Gastroesophageal sphincter (tissue), 4 donors: ENCODE results near the gene MCUB. TPM values are rescaled to one million over a fixed set of nuclear protein-coding genes. Genes with fewer than 3 reads are reported as not detected.

Experiments used
- ATAC-seq: fragments of 150-250 bp; one replicate; pipeline ENCODE4 v1.9.1; 2016; ENCODE audit warnings: mild to moderate bottlenecking, moderate library complexity
- H3K27ac ChIP-seq, 4 donors: fragments of 200-600 bp; sonication (generic) in 3 of 4; 1 replicate in 3 of 4; 2 replicates in 1 of 4; pipeline ENCODE4 v1.5.1; 2016 to 2019
- H3K27me3 ChIP-seq: fragments of 200-600 bp; sonication (generic); one replicate; pipeline ENCODE4 v1.5.1; 2019
- H3K36me3 ChIP-seq, 2 donors: fragments of 200-600 bp; sonication (generic); one replicate each; pipeline ENCODE4 v1.5.1; 2019; ENCODE audit warnings: control low read depth in 1 of 2
- H3K4me1 ChIP-seq, 3 donors: fragments of 200-600 bp; sonication (generic); 1 replicate in 2 of 3; 2 replicates in 1 of 3; pipeline ENCODE4 v1.5.1; 2016 to 2019; ENCODE audit warnings: control low read depth in 2 of 3
- H3K4me3 ChIP-seq, 2 donors: fragments of 200-600 bp; sonication (generic); one replicate each; pipeline ENCODE4 v1.5.1; 2019; ENCODE audit warnings: mild to moderate bottlenecking in 1 of 2, moderate library complexity in 1 of 2
- H3K9me3 ChIP-seq, 3 donors: fragments of 200-600 bp; sonication (generic); one replicate each; pipeline ENCODE4 v1.5.1; 2017 to 2019; ENCODE audit warnings: control low read depth in 2 of 3
- CTCF ChIP-seq, 4 experiments: fragments of 200-600 bp in 2 of 4; fragments of 450-650 bp in 2 of 4; sonication (generic) in 1 of 4; IDR thresholded peaks; one replicate each; pipeline ENCODE4 v1.5.1; 2017 to 2019; ENCODE audit warnings: antibody characterized with exemption in 4 of 4, mild to moderate bottlenecking in 2 of 4, moderate library complexity in 2 of 4
- EP300 ChIP-seq: sonication (generic); formaldehyde crosslinking; IDR thresholded peaks from one replicate; pipeline ENCODE4 v1.6.1; 2017; ENCODE audit warnings: antibody characterized with exemption, mild to moderate bottlenecking
- POLR2A ChIP-seq, 2 donors: fragments of 450-650 bp; IDR thresholded peaks; one replicate each; pipeline ENCODE4 v1.6.1; 2017; ENCODE audit warnings: antibody characterized with exemption in 2 of 2, mild to moderate bottlenecking in 2 of 2, moderate library complexity in 1 of 2
- POLR2AphosphoS5 ChIP-seq: sonication (generic); formaldehyde crosslinking; IDR thresholded peaks from one replicate; pipeline ENCODE4 v1.6.1; 2017; ENCODE audit warnings: antibody characterized with exemption
- WGBS, 2 donors: methylation state at CpG; one replicate each; pipeline ENCODE4 v1.1.5; 2018; ENCODE audit warnings: low coverage in 1 of 2; 5-methylcytosine and 5-hydroxymethylcytosine counted together
- total RNA-seq, 4 donors: library from RNA; depleted of rRNA; stranded (reverse); fragments of >200 nt; gene quantifications; one replicate each; pipeline ENCODE4 v1.1.0, GENCODE V29; 2016

Gene MCUB
- total RNA-seq, 4 donors from 2014 or later: 3.9 to 33.4 (median 13.3) TPM

DNA sequence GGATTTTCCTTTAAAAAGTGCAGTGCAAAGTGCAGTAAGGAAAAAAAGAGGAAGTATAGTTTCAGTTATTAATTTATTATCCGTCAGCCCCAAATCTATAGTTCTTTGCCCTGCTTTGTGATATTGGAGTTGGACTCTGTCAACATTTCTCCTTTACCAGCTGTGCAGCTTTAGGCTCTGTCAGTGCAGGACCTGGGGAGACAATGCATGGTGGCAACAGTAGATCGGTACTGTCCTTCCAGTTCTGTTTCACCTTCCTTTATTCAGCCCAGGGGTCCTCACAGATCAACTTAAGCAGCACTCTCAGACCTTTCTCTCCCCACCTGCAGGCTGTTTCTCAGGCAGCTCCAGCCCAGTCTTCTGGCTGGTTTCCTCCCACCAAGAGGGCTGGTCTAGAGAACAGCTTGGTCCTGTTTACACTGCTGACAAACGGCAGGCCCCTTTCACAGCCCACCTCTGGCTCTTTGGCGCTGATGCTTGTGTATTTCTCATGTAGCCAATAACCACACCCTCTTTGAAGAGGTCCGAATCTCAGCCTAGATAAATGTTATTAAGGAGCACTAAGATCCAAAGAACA is 71.6 kb downstream of the MCUB start:
- TF ChIP-seq POLR2A (IDR thresholded peaks at IDR 0.05): no peak
- TF ChIP-seq EP300: no peak
- no peak for TF ChIP-seq POLR2AphosphoS5
- no peak for TF ChIP-seq CTCF (IDR thresholded peaks at IDR 0.05)
- Histone ChIP-seq H3K27me3 (no peaks in the 10 kb centered on the region), H3K4me3 (no peak overlapping the region), H3K9me3 (no peaks in the 10 kb centered on the region), H3K36me3 (no peaks in the 10 kb centered on the region), H3K4me1 (peaks cover 0 to 7% (median 0%) of the 10 kb centered on the region in 3 donors), H3K27ac (no peak overlapping the region)
- 33 to 35% methylated on average over 3 of the region's 5 CpGs for WGBS, 2 donors
- ATAC-seq: peak; percentile 57

DNA sequence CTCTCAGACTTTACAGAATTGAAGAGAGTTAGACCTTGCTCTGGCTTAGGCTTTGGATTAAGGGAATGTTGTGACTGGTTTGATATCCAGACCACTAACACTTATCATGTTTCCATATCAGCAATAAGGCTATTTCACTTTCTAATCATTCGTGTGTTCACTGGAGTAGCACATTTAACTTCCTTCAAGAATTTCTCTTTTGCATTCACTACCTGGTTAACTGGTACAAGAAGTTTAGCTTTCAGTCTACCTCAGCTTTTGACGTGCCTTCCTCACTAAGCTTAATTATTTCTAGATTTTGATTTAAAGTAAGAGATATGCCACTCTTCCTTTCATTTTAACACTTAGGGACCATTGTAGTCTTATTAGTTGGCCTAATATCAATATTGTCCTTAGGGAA is 80.6 kb downstream of the MCUB start:
- Histone ChIP-seq H3K27me3 (no peaks in the 10 kb centered on the region), H3K27ac (no peak overlapping the region), H3K4me1 (no peaks in the 10 kb centered on the region), H3K9me3 (peaks cover 0 to 12% (median 0%) of the 10 kb centered on the region in 3 donors), H3K36me3 (no peaks in the 10 kb centered on the region), H3K4me3 (no peak overlapping the region)
- TF ChIP-seq CTCF (IDR thresholded peaks at IDR 0.05) (no peak), POLR2A (IDR thresholded peaks at IDR 0.05) (no peak), POLR2AphosphoS5 (no peak), EP300 (no peak)
- WGBS, 2 donors: 80 to 100% methylated on average over 2 of the region's 2 CpGs
- no peak for ATAC-seq

- no peak overlapping the region for H3K27ac ChIP-seq
- no peaks in the 10 kb centered on the region for H3K4me1 ChIP-seq
- H3K27me3 ChIP-seq: no peaks in the 10 kb centered on the region
- no peak for ATAC-seq
- no peak overlapping the region for H3K4me3 ChIP-seq
- no peak for TF ChIP-seq CTCF (IDR thresholded peaks at IDR 0.05)
- TF ChIP-seq POLR2AphosphoS5: no peak
- no peak for TF ChIP-seq POLR2A (IDR thresholded peaks at IDR 0.05)
- no peak for TF ChIP-seq EP300
- H3K9me3 ChIP-seq: no peaks in the 10 kb centered on the region
- H3K36me3 ChIP-seq: no peaks in the 10 kb centered on the region
- 81 to 83% methylated on average over 7 of the region's 7 CpGs for WGBS, 2 donors
These were observed 86.0 kb downstream of the MCUB start for GRCh38 chr4:109645874-109646710.

DNA sequence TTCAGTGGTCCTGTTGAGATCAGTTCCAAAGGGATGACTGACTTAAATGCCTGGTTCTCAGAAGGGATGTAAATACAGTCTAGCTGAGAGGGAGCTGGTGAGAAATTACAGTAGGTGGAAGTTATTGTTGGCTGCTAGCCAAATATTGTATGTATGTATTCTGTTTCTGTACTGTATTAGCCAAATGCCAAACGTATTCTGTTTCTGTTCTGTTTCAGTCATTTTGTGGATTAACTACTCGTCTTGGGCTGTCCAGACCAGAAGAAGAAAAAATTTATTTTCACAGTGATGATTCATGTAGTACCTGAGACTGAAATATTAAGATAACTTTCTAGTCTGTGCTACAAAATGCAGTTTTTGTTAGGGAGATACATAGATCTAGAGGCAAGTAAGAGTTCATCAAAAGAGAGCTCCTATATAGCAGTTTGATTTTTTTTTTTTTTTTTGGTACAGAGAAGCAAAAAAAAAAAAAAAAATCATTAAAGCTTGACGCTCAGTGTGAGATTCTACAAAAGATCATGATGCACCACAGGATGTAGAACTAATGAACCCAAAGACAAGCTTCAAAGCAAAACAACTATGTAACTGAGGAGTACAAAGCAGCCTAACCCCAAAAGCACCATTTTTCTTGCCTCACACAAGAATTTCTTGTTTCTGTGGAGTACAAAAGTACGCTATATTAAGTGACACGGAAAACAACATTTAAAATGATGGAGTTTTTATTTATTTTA is 88.4 kb downstream of the MCUB start:
- H3K4me3 ChIP-seq: no peak overlapping the region
- WGBS, 2 donors: 64% methylated on average over 4 to 5 of the region's 5 CpGs
- ATAC-seq: no peak
- no peak overlapping the region for H3K27ac ChIP-seq
- peaks cover 0 to 19% (median 0%) of the 10 kb centered on the region in 3 donors for H3K9me3 ChIP-seq
- H3K36me3 ChIP-seq: peaks cover 0 to 8% of the 10 kb centered on the region in 2 donors
- H3K4me1 ChIP-seq: no peaks in the 10 kb centered on the region
- TF ChIP-seq EP300: no peak
- no peak for TF ChIP-seq CTCF (IDR thresholded peaks at IDR 0.05)
- no peak for TF ChIP-seq POLR2AphosphoS5
- TF ChIP-seq POLR2A (IDR thresholded peaks at IDR 0.05): no peak
- H3K27me3 ChIP-seq: no peaks in the 10 kb centered on the region
